Stimulated activated CD8-positive, alpha-beta memory T cell treated with anti-CD3 and anti-CD28 coated beads, Interleukin-4, amount 100 ng/mL, for 24 hours (primary cell): ENCODE measurements around the gene NPB.

Experiments
- DNase-seq: peaks from one replicate; pipeline ENCODE4 v3.0.0-alpha.2; 2020; ENCODE audit warnings: low read depth

Gene NPB

GRCh38 chr17:81869221-81870130 is 32.6 kb upstream of the NPB start:
- peak; percentile 36 for DNase-seq

- DNase-seq = no peak
Observed at GRCh38 chr17:81870131-81870980, 31.7 kb upstream of the NPB start.

DNA sequence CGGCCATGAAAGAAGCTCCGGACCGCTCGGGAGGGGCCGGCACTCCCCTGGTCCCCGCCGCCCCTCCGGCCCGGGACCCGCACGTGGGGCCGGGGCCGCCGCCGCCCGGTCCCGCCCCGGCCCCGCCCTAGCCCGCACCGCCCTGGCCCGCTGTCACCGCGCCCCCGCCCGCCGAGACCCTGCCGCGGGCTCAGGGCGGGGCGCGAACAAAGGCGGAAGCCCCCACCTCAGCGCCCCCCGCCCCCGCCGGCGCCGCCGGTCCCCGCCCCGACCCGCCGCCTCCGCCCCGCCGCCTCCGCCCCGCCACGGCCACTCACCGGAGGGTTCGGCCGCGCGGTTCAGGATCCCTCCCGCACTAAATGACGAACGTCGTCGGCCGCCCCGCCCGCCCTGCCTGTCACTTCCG is 31.1 kb upstream of the NPB start, which contains the start of gene ARHGDIA:
TSS of gene ARHGDIA (minus strand) at position 357 of the 406 bp plus-strand sequence. CDS start 1,407 bp downstream, outside the sequence.
- DNase-seq = no peak

GRCh38 chr17:81871387-81872230 is 30.4 kb upstream of the NPB start:
- DNase-seq = peak; percentile 96

GRCh38 chr17:81877569-81877968 is 24.5 kb upstream of the NPB start:
- no peak for DNase-seq

GRCh38 chr17:81878294-81878693 is 23.7 kb upstream of the NPB start:
- no peak for DNase-seq

DNA sequence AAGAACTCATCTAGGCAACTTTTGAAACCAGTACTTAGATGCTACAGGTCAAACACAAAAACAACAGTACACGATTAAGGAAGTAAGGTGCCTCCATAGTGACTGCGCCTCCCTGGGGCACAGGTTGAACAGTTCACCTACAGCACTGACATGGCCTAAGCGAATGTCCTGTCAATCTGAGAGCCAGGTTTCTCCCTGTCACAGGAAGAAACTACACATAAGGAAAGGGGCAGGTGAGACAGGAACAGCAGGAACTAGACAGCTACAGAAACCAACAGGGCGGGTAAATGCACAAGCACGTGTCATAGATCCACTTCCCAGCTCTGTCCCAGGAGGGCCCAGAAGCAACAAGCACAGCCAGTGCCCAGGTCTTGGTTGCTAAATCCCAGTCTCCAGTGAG is 22.9 kb upstream of the NPB start:
- DNase-seq = no peak

- no peak for DNase-seq
Observed at GRCh38 chr17:81884520-81884919, 17.5 kb upstream of the NPB start.

DNA sequence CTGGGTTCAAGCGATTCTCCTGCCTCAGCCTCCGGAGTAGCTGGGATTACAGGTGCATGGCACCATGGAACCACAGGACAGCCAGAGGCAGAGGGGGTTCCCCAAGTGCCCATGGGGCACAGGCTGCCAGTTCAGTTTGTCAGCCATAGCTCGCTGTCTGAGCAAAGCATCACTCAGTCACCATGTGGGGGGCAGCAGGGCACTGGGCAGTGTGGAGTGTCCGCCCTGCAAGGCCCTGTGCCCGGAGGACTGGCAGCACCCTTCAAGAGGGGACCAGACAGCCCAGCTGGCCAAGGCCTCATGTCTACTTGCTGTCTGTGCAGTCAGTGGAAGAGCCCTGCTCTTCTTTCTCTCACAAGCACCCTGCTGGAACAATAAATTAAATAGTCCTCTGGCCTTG is 17.1 kb upstream of the NPB start:
- DNase-seq = no peak

GRCh38 chr17:81885454-81885853 is 16.6 kb upstream of the NPB start:
- DNase-seq = no peak

DNA sequence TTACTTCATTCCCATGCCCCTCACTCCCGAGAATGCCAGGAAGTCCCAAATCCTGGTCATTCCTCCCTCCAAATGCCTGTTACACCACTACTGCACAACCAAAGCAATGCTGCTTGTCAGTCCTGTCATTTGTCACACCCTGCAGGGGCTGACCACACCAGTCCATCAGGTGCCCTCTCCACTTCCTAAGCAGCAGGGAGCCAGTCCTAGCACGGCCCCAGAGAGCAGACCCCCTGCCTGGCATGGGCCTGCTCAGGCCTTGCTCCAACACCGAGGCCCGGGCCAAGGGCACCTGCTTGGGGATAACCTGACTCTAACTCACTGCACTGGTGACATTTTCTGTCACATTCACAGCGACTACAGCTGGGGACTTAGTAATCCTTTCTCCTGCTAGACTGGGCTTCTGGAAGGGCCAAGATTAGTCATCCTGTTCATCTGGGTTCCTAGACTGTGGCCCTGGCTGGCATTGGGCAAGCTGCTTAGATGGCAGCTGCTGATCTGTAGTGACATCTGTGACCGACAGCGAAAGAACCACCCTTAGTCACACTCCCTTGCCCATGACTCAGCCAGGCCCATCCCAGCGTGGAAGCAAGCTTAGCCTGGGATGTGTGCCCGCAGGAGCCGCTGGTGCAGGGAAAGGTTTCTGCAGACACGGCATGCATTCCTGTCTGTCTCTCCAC is 16.0 kb upstream of the NPB start:
- no peak for DNase-seq

- no peak for DNase-seq
Observed at GRCh38 chr17:81888105-81888987, 13.7 kb upstream of the NPB start.

DNA sequence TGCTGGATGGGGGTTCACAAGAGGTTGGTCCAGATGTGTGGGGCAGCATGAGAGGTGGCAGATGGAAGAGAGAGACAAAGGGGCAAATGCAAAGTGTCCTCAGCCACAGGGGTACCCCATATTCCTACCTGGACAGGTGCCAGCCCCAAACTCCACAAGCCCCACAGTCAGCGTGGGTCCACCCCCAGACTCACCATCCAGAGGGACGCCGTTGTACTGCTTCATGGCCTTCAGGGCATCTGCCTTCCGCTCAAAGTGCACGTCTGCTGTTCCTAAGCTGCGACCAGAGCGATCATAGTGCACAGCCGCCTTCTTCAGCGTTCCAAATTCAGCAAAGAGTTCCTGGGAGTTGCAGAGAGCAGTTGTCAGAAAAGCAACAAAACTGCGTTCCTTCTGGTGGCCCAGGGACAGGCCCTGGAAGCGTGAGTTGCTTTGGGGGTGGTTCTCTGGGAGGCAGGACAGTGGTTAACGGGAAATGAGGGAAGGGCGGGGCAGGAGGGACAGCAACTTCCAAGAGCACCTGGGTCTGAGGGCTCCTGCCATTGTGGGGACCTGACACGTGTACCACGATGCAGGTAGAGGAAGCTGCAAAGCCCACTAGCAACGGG is 12.9 kb upstream of the NPB start:
- DNase-seq = no peak

DNA sequence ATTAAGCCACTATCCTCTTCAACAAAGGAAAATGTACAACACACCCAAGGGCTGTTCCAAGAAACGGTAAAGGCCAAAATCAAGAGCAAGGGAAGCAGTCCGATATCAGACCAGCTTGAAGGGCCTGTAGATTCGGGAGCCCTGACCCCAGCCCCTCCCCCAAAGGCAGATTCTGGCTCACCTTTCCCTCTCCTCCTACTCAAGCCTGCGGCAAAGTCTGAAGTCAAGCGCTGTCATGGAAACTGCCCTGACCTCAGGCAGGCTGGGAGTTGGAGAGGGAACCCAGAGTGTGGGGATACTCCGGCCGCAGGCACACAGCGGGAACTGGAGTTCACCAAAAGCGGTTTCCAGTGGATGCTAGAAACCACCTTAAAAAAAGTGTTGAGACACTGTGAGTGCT is 12.4 kb upstream of the NPB start:
- DNase-seq = no peak

DNA sequence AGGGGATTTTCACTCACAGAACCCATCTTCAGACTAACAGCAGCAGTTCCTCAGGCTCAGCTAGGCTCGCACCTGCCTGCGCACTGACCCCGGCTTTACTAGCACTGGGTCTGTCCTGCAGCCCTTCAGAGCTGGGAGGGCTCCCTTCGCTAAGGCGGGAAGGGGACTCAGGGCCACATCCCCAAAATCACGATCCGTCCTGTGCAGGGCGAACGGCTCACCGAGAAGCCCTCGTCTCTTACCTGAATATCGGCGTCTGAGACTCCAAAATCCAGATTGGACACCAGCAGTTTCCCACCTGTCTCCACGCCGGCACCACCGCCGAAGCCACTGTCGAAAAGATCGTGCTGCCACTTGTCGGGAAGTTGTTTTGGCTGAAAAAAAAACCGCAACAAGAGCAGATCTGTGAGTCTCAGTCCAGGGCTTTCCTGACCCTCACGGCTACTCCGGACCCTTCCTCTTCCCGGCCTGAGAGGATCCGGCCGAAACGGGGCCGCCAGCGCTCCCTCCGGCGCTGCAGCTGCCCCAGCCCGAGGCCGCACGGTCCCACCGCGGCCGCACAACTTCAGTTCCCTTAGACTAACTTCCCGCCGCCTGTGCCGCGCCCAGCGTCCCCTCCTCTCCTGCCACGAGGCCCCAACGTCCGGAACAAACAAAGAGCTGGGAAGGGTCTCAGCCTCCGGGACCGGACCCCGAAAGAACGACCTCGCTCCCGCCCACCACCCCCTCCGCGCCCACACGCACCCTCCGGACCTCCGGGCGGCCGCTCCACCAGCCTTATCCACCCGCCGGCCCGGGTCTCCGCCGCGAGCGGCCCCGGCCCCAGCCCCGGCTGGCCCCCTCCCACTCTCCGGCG is 11.4 kb upstream of the NPB start:
- no peak for DNase-seq

DNA sequence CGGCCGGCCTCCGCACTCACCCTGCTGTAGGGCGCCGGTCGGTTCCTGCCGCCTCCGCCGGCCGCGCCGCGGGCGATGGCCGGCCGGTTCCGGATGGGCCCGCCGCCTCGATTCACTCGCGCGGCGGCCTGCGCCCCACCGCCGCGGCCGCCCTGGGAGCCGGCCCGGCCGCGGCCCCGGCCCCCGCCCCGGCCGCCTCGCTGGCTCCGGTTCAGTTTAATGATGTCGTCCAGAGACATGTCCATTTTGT is 10.8 kb upstream of the NPB start:
- no peak for DNase-seq

GRCh38 chr17:81895400-81895799 is 6.6 kb upstream of the NPB start:
- DNase-seq = no peak

GRCh38 chr17:81898029-81898866 is 3.8 kb upstream of the NPB start:
- DNase-seq = no peak
